Mucosa of descending colon (tissue), 3 donors: ENCODE measurements around the gene TAF4B. TPM values are rescaled to one million over a fixed set of nuclear protein-coding genes. Genes with fewer than 3 reads are reported as not detected.

Experiments used
- ATAC-seq: fragments of 200-7000 bp; cut with Tn5 transposase; one replicate; pipeline ENCODE4 v1.9.1; 2020; ENCODE audit warnings: mild to moderate bottlenecking, moderate library complexity
- DNase-seq, 3 donors: peaks; one replicate each; pipeline ENCODE4 v3.0.0-alpha.2; 2020
- H3K36me3 ChIP-seq: fragments of 200-600 bp; one replicate; pipeline ENCODE4 v1.8.0; 2021; ENCODE audit warnings: low read depth, mild to moderate bottlenecking
- H3K4me1 ChIP-seq: fragments of 200-600 bp; one replicate; pipeline ENCODE4 v1.8.0; 2021; ENCODE audit warnings: low read depth, mild to moderate bottlenecking
- H3K4me3 ChIP-seq: fragments of 200-600 bp; one replicate; pipeline ENCODE4 v1.8.0; 2021; ENCODE audit warnings: mild to moderate bottlenecking
- H3K9me3 ChIP-seq: fragments of 200-600 bp; one replicate; pipeline ENCODE4 v1.8.0; 2021; ENCODE audit warnings: mild to moderate bottlenecking
- intact Hi-C, 2 donors: fragments of 100-400 bp; cut with DNase I in 1 of 2; cut with micrococcal nuclease in 1 of 2; formaldehyde crosslinking; loops; one replicate each; pipeline versions ENCODE4 v1.11.0 to v1.11.1; 2022; cut with DNase I, micrococcal nuclease
- total RNA-seq, 3 donors: library from RNA; stranded (reverse); fragmentation: NEBNext Ultra II Directional in 2 of 3; extraction: Animal tissue kit (Norgen Biotek cat#: 25700) in 2 of 3; gene quantifications; one replicate each; pipeline versions ENCODE4 v1.2.1 to v1.2.4, GENCODE V29; 2021 to 2023
- TF ChIP-seq, protein P1 (sequence below): fragments of 200-600 bp; IDR thresholded peaks from one replicate; pipeline ENCODE4 v1.8.0; 2022; ENCODE audit warnings: antibody characterized with exemption, mild to moderate bottlenecking
- donor health status: DM: no; HTN: no; CAD: no; lungs with moderate emphysema.
- donor health status: DM: no; HTN: no; CAD: no.
- donor health status: DM: no; HTN: yes; CAD: no.

The TAF4B gene
- total RNA-seq, 3 donors from 2014 or later: 3.4 to 4.1 (median 3.8) TPM

DNA sequence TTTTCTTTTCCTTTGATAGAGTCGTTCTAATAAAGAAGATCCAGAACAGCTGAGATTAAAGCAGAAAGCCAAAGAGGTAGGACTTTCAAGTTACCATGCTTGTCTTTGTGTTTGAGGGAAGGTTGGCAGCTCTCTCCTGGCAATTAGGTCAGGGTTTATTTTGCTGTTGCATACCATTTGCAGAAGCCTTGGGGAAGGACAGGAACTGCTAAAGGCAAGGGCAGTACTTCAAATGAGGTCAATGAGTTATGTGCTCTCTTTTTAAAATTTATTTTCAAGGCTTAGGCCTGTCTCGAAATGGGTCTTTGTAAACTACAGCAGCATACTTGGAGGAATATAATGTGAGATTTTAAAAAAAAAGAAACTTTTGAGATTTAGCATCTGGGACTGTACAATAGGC is 108.9 kb downstream of the TAF4B start:
- DNase-seq: no peak
- TF ChIP-seq, protein P1, sequence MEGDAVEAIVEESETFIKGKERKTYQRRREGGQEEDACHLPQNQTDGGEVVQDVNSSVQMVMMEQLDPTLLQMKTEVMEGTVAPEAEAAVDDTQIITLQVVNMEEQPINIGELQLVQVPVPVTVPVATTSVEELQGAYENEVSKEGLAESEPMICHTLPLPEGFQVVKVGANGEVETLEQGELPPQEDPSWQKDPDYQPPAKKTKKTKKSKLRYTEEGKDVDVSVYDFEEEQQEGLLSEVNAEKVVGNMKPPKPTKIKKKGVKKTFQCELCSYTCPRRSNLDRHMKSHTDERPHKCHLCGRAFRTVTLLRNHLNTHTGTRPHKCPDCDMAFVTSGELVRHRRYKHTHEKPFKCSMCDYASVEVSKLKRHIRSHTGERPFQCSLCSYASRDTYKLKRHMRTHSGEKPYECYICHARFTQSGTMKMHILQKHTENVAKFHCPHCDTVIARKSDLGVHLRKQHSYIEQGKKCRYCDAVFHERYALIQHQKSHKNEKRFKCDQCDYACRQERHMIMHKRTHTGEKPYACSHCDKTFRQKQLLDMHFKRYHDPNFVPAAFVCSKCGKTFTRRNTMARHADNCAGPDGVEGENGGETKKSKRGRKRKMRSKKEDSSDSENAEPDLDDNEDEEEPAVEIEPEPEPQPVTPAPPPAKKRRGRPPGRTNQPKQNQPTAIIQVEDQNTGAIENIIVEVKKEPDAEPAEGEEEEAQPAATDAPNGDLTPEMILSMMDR: no peak
- intact Hi-C loops: no loop called here
- Histone ChIP-seq H3K4me1 (no peaks in the 10 kb centered on the region), H3K9me3 (no peaks in the 10 kb centered on the region), H3K4me3 (no peak overlapping the region), H3K36me3 (no peaks in the 10 kb centered on the region)
- no peak for ATAC-seq

DNA sequence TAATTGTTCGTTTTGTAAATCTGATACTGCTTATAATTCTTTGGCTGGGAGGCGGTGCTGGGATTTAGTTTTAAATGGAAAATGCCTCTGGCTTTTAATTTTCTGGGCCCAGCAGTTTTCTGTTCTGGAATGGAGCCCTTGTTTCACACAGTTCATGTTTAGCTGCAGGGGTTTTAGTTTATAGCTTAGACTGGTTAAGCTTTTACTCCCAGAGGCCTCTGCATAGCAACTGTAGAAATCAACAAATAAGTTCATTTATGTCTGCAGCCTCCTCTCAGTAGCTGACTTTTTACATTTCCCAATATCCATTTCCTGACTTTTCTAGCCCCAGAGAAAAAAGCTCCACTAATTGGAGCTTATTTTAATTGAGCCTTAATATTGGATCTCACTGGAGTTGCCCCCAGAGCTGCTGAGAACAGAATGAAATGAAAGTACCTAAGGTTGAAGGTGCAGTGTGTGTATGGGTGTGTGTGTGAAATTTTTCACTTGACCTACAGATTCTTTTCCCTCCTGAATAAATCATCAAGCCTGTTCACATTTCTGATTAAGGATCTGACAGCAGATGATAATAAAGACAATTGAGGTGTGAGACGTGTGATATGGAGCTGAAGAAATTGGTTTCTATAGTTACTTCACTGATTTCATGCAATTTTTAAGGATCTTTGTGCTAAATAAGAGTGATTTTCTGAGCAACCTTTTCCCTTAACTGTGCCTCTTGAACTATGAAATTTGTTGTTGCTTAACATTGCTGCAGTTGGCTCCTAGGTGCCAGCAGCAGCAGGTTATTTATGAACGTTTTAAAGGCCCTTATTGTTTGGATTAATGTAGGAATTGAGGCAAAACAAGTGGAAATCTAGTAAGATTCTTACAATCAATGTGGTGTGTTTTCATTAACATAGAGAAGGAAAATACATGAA is 109.6 kb downstream of the TAF4B start:
- intact Hi-C loops: no loop called here
- DNase-seq (no peak), ATAC-seq (no peak)
- no peak overlapping the region for H3K4me3 ChIP-seq
- TF ChIP-seq, protein P1: no peak
- H3K9me3 ChIP-seq: no peaks in the 10 kb centered on the region
- H3K4me1 ChIP-seq: no peaks in the 10 kb centered on the region
- H3K36me3 ChIP-seq: no peaks in the 10 kb centered on the region

DNA sequence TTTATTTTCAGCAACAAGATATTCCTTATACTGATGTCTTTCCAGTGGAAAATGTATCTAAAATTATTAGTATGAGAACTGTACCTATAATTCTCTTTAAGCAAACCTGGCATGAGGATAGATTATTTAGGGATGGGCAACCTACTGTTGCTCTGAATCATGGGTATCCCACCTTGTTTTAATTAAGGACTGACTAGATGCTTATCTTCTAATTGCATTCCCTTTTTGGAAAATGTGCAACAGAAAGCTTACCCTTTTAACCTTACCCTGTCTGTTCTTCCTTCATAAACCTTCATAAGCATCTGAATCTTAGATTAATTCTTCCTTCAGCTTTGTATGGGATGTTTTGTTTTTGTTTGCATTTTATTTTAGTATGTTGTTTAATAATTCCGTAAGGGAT is 110.3 kb downstream of the TAF4B start:
- intact Hi-C loops: no loop called here
- DNase-seq (no peak), ATAC-seq (no peak)

DNA sequence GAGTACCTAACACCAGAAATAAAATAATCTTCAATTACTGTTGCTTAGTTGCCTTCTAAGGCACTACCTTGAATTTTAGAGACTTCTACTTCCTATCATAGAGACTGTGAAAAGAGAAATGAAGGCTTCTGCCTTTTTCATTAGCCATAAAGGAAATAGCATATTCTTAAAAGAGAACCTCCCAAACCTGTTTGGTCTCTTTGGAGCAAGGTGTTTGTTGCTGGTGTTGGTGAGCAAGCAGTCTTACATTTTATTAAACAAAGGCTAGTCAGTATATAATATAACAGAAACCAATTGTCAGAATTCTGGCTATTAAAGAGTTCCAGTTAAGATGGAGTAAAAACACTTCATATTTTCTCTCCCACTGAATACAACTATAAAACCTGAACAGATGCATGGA is 116.4 kb downstream of the TAF4B start:
- no peak for DNase-seq
- Histone ChIP-seq H3K9me3 (peaks cover 13% of the 10 kb centered on the region), H3K36me3 (no peaks in the 10 kb centered on the region), H3K4me3 (no peak overlapping the region), H3K4me1 (no peaks in the 10 kb centered on the region)
- ATAC-seq: no peak
- intact Hi-C loops: no loop called here
- TF ChIP-seq, protein P1: no peak

More for the DNA sequence above, 110.3 kb downstream of the TAF4B start:
- H3K9me3 ChIP-seq: no peaks in the 10 kb centered on the region
- H3K4me1 ChIP-seq: no peaks in the 10 kb centered on the region
- H3K36me3 ChIP-seq: no peaks in the 10 kb centered on the region
- TF ChIP-seq, protein P1: no peak
- no peak overlapping the region for H3K4me3 ChIP-seq

DNA sequence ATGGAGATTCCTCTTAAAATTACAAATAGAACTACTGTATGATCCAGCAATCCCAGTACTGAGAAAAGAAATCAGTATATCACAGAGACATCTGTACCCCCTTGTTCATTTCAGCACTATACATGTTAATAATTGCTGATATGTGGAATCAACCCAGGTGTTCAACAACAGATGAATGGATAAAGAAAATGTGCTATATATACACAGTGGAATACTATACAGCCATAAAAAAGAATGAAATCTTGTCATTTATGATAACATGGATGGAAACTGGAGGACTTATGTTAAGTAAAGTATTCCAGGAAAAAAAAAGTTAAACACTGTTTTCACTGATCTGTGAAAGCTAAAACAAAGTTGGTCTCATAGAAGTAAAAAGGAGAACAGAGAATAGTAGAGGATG is 124.7 kb downstream of the TAF4B start:
- peaks cover 8% of the 10 kb centered on the region for H3K9me3 ChIP-seq
- ATAC-seq (no peak), DNase-seq (no peak)
- H3K36me3 ChIP-seq: no peaks in the 10 kb centered on the region
- intact Hi-C loops: no loop called here
- TF ChIP-seq, protein P1: no peak
- no peaks in the 10 kb centered on the region for H3K4me1 ChIP-seq
- no peak overlapping the region for H3K4me3 ChIP-seq
